D721Med (cell line): ENCODE results near the gene COX8C.

ENCODE experiments used
- DNase-seq: peaks from one replicate; pipeline ENCODE4 v3.0.0; 2011; ENCODE audit warnings: low spot score; ENCODE audit not compliant: insufficient read length
- FAIRE-seq: peaks from 2 replicates; lab custom pipeline; 2011; peaks lifted over from hg19 to GRCh38; lab: Jason Lieb, UNC
- CTCF ChIP-seq: IDR thresholded peaks from 2 replicates; pipeline ENCODE4 v1.5.1; 2012; ENCODE audit warnings: mild to moderate bottlenecking, control low read depth; ENCODE audit not compliant: insufficient read depth; ENCODE audit errors: missing control alignments

Gene COX8C

DNA sequence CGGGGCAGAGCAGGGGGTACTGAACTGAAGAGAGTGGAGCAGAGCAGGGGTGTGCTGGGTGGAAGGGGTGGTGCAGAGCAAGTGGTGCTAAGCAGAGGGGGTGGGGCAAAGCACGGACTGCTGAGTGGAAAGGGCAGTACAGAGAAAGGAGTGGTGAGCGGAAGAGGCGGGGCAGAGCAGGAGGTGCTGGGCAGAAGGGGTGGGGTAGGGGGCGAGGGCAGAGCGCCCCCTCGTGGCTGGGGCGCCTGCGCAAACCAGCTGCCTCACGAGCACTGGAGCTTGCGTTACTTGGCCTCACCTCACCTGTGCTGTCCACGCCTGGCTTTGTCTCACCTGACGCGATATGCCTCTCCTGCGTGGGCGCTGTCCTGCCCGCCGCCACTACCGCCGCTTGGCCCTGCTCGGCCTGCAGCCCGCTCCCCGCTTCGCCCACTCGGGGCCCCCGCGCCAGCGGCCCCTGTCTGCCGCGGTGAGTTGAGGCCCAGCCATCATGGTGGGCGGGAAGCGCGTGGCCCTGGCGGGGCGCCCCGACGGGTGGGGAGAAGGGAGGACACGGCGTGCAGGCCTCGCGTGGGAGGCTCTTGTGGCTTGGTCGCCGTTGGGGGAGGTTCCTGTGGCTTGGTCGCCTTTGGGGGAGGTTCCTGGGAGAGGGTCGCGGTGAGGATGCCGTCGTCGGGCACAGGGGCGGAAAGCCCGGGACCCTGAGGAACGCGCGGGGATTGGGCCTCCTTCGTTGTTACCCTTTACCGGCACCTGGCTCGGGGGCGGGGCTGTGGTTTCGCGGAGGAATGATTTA lies at the start of gene COX8C:
Gene COX8C, plus strand, starts transcription at position 257 of the 796 bp plus-strand sequence. Its CDS starts 87 bp downstream, at position 344.
- no peak for FAIRE-seq
- no peak for TF ChIP-seq CTCF

DNA sequence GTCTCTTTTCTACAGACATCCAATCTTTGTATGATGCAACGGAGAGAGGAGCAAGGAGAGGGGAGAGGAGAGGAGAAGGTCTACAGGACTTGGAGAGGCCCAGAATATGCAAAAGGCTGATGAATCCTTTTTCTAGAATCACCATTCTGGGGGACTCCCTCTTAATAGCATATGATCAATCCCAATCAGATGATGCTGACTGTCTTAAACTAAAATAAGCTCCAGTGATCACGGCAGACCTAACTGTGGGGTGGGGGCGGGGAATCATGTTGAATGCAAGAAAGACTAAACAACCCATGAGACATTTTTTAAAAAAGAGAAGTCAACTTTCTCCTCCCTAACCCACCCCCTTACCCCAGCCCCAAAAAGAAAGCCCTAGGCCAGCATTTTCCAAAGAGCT lies 47.6 kb upstream of the COX8C start:
- TF ChIP-seq CTCF = no peak
- DNase-seq (no peak), FAIRE-seq (no peak)

More for the DNA sequence above, at the start of gene COX8C:
- no peak for DNase-seq

GRCh38 chr14:93299866-93300265 lies 47.1 kb upstream of the COX8C start:
- DNase-seq = no peak
- no peak for TF ChIP-seq CTCF
- no peak for FAIRE-seq

DNA sequence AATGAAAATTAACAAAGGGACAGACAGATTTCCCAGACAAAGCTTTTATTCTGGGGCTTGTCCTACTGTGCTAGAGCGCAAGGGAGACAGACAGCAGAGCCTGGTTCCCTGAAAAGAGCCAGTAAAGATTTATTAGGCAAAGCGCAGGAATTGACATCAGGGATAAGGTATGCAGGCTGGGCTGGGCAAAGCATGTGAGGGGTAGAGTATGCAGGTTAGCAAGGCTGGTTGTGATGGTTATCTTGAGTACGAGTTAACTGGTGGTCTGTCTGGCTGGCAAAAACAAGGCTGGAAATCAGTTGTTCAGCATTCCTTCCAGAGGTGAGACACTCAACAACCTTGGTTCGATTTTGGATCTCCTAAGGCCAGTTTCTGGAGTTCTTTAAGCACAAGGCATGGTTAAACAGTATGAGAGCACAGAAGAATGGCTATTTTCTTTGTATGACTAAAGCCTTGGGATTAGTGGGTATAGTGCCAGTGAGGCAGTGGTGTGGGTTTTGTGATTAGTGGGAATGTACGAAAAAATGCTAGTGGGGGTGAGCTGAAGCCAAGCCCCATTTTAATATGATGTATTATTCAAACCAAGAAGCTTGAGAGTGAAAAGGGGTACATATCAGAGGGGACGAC lies 45.0 kb upstream of the COX8C start:
- TF ChIP-seq CTCF = no peak
- FAIRE-seq = no peak
- DNase-seq = no peak

DNA sequence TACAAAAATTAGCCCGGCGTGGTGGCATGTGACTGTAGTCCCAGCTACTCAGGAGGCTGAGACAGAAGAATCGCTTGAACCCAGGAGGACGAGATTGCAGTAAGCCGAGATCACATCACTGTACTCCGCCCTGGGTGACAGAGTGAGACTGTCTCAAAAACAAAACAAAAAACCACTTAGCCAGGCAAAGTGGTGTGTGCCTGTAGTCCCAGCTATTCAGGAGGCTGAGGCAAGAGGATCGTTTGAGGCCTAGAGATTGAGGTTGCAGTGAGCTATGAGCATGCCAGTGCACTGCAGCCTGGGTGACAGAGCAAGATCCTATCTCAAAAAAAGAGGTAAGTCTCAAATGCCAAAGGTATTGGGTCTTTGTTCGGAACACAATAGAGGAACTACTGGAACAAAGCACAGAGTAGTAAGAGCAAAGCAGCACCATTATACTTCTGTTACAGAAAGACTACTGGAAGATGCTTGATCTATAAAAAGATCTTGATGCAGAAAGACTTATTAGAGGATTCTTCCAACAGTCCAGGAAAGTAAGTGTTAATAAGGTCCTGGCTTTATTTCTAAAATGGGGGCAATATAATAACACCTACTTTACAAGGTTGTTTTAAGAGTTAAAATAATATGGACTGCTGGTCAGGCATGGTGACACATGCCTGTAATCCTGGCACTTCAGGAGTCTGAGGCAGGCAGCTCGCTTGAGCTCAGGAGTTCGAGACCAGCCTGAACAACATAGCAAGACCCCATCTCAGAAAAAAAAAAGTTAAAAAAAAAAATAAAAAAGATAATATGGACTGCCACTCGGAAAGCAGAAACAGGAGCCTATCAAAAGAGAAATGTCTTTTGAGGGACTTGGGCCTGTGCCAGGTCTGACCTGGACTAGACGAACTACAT lies 44.0 kb upstream of the COX8C start:
- no peak for FAIRE-seq
- no peak for DNase-seq
- TF ChIP-seq CTCF = no peak

GRCh38 chr14:93303659-93304058 lies 43.3 kb upstream of the COX8C start:
- no peak for TF ChIP-seq CTCF
- DNase-seq = no peak
- FAIRE-seq = no peak
